Fibroblast of peridontal ligament (primary cell): Measurements from ENCODE around the gene CENPB.
"Not testable (repeated sequence)": the region's sequence is repeated elsewhere in the genome, so short reads cannot be mapped to it uniquely, and the experiment has no call there.

ENCODE experiments used
- DNase-seq: peaks from one replicate; pipeline ENCODE4 v3.0.0-alpha.2; 2010; ENCODE audit errors: extremely low read depth

The CENPB gene, protein sequence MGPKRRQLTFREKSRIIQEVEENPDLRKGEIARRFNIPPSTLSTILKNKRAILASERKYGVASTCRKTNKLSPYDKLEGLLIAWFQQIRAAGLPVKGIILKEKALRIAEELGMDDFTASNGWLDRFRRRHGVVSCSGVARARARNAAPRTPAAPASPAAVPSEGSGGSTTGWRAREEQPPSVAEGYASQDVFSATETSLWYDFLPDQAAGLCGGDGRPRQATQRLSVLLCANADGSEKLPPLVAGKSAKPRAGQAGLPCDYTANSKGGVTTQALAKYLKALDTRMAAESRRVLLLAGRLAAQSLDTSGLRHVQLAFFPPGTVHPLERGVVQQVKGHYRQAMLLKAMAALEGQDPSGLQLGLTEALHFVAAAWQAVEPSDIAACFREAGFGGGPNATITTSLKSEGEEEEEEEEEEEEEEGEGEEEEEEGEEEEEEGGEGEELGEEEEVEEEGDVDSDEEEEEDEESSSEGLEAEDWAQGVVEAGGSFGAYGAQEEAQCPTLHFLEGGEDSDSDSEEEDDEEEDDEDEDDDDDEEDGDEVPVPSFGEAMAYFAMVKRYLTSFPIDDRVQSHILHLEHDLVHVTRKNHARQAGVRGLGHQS

DNA sequence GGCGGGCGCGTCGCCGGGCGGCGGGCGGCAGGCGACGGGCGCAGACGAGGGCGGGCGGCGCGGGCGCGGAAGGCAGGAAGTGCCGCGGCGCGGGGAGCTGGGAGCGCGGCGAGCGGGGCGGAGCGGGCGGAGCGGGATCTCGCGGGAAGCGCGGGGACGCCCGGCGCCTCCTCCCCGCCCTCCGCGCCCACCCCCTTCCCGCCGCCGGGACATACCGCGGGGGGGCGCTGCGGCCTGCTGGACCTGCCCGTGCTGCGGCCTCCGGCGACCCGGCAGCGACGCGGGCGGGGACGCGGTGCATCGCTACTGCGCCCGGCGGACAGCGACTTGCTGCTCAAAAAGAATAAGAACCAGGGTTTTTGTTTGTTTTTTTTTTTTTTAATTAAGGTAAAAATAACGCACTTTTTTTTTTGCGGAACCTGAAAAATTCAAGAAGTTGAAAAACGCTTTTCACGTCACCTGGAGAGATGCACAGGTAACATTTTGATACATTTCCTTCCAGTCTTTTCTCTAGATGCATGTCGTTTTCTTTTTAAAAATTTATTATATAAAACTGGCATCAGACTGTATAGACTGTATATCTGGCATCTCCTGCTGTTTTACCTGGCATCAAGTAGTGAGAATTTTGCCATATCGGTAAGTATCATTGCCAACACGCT, at the start of gene CENPB:
CENPB (minus strand) TSS at position 76 of the 659 bp plus-strand sequence. CDS start 257 bp downstream, outside the sequence.
- peak; percentile 71 for DNase-seq

DNA sequence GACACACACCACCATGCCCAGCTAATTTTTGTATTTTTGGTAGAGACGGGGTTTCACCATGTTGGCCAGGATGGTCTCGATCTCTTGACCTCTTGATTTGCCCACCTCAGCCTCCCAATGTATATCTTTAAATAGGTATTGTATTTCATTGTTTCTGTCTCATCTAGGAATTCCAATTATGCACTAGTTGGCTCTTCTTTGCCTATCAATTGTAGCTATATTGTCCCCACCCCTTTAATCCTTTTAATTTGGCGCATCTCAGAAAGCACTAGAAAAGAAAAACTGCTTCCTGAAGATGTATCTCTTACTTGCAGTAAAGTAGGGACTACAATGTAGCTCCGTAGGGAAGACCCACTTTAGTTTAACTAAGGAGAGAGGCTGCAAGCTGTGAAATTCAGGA, 49.6 kb upstream of the CENPB start:
- no peak for DNase-seq

DNA sequence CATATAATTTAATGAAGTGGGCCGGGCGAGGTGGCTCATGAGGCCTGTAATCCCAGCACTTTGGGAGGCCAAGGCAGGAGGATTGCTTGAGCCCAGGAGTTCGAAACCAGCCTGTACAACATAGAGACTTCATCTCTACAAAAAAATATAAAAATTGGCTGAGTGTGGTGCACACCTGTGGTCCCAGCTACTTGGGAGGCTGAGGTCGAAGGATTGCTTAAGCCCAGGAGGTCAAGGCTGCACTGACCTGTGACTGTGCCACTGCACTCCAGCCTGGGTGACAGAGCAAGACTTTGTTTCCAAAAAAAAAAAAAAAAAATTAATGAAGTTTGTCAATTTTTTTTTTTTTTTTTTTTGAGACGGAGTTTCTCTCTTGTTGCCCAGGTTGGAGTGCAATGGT, 43.4 kb upstream of the CENPB start:
- not testable (repeated sequence) for DNase-seq

DNA sequence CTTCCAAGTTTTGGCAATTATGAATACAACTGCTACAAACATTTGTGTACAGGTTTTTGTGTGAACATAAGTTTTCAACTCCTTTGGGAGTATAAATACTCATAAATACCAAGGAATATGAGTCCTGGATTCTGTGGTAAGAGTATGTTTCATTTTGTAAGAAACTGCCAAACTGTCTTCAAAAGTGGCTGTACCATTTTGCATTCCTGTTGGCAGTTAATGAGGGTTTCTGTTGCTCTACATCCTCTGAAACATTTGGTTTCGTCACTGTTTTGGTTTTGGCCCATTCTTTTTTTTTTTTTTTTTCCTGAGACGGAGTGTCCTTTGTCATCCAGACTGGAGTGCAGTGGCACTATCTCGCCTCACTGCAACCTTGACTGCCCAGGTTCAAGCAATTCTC, 42.3 kb upstream of the CENPB start:
- no peak for DNase-seq

DNA sequence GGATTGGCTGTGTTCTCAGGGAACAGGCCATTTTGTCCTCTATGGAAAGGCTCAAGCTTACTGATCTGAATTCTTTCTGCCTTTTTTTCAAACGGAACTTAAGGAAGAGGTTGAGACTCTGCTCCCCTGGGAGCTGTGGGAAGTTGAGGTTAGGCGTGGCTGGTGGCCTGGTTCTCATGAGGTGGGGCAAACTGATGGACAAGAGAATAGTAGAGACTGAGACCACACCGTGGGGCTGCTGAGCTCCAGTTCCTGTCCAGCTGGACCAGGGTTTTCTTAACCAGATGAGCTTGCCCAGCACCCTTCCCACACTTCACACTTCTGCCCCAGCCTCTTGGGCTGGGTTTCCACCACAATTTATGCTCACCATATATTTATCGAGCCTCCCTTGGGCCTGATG, 39.9 kb upstream of the CENPB start:
- no peak for DNase-seq

DNA sequence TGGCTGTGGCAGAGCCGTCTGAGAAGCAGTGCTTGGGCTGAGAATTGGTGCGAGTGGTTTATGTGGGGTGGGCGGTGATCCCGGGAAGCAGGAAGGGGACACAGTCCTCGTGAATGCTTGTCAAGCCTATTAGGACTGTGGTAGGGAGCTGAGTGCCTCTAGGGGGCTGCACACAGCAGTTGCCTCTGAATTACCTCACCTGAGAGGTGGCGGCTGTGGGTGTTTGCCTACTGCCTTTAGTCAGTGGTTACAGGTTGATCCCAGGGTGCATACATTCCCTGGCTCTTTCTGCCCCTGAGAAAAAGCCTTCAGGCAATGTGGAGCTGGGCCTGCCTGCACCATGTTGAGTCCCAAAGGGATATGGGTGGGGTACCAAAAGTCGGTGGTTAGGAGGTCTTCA, 39.0 kb upstream of the CENPB start:
- no peak for DNase-seq

DNA sequence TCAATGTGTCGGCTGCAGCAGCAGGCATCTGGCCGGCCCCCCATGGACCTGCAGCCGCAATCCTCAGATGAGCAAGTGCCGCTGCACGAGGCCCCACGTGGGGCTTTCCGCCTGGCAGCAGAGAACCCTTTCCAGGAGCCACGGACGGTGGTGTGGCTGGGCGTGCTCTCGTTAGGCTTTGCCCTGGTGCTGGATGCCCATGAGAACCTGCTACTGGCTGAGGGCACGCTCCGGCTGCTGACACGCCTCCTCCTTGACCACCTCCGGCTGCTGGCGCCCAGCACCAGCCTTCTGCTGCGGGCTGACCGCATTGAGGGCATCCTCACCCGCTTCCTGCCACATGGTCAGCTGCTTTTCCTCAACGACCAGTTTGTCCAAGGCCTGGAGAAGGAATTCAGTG, 37.3 kb upstream of the CENPB start:
- DNase-seq = no peak

DNA sequence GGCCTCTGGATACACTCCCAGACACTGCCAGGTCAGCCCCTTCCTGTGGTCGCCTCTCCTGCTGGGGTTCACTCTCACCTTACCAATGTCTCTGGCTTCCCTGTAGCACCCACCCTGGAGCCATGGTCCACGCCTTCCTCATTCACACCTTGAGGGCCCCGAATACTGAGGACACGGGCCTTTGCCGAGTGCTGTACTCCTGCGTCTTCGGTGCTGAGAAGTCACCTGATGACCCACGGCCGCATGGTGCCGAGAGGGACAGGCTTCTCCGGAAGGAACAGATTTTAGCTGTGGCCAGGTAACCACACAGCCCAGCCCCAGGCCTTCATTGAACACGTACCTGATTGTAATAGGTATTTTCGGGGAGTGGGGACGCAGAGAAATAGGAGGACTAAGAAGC, 35.5 kb upstream of the CENPB start:
- no peak for DNase-seq

DNA sequence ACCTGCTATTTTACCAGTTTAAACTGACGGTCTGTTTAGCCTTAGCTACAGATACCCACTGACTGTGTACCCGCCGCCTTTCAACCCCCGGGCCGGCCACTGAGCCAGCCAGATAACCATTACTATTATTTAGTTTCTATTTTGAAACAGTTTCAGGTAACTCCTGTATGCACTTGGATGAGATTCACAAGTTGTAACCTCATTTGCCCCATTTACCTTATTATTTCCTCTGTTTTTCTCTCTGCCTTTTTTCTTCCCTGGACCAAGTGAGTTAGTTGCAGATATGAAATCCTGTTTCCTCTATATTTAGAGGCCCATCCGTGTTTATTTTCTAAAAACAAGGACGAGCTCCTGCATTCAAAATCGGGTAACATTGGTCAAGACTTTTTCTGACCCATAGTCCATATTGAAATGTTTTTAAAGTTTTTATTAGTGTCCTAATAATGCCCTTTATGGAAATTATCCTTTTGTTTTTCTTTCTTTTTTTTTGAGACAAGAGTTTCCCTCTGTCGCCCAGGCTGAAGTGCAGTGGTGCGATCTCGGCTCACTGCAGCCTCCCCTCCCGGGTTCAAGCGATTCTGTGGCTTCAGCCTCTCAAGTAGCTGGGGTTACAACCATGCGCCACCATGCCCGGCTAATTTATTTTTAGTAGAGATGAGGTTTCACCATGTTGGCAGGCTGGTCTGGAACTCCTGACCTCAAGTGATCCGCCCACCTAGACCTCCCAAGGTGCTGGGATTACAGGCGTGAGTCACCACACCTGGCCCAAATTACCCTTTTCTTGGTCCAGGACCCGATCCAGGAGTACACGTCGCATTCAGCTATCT, 34.6 kb upstream of the CENPB start:
- DNase-seq = no peak

DNA sequence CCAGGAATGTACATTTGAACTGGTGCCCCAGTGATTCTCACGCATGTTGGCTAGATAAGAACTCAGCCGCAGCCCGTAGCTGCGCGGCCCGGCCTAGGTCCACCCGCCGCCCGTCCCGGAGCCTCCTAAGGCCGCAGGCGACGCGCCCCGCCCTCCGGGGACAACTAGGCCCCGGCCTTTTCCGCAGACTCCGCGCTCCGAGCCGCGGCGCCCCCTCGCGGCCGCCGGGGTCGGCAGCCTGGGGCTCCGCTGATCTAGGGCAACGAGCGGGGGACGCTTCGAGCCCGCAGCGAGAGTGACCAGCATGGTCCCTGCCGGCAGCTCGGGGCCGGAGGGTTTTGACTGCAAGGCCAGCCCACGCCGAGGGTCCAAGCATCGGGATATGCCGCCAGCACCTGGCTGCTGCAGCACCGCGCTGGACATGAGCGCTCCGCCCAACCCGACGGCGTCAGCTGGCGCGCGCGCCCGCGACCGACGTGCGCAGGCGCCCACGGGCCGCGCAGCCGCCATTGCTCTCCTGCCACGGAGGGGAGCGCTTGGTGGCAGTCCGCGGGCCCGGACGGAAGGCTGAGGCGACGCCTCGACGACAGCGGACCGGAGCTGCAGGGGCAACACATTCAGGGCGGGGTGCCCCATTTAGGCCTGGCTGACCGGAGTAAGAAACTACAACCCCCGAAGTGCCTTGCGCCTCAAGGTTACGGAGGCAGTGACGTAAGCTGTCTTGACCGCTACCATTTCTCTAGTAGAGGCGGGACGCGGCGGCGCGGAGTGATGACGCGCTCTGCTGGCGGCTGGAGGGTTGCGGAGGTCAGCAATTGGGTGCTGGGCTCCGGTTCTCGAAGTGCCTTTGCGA, 33.7 kb upstream of the CENPB start, which contains the start of gene AP5S1:
AP5S1 (plus strand) TSS at position 500 of the 853 bp plus-strand sequence. CDS start 1,571 bp downstream, outside the sequence.
- peak; percentile 96 for DNase-seq

DNA sequence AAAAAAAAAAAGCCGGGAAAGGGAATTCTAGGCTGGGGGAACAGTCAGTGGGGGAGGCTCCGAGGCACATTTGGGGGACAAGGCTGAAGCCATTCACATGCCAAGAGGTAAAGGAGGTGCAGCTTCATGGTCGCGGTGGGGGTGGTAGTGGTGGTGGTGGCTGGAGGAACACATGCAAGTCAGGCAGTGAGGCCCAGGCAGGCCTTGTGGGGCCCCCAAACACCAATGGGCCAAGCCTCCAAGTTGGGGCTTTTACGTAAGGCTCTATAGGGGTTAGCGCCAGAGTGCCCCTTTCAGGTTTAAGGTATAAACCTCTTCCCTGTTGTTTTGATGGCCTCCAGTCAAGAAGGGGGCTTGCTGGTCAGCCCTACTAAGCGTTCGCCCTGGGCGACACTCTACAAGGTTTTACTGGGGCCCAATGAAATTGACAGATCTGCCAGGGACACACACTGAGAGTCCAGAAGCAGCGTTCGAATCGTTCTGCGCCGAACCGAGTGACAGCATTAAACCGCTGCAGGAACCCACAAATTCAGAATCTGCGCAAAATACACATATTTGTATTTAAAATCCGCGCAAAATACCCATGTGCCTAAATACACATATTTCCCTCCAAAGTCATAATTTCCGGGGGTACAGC, 33.0 kb upstream of the CENPB start:
- DNase-seq = no peak

DNA sequence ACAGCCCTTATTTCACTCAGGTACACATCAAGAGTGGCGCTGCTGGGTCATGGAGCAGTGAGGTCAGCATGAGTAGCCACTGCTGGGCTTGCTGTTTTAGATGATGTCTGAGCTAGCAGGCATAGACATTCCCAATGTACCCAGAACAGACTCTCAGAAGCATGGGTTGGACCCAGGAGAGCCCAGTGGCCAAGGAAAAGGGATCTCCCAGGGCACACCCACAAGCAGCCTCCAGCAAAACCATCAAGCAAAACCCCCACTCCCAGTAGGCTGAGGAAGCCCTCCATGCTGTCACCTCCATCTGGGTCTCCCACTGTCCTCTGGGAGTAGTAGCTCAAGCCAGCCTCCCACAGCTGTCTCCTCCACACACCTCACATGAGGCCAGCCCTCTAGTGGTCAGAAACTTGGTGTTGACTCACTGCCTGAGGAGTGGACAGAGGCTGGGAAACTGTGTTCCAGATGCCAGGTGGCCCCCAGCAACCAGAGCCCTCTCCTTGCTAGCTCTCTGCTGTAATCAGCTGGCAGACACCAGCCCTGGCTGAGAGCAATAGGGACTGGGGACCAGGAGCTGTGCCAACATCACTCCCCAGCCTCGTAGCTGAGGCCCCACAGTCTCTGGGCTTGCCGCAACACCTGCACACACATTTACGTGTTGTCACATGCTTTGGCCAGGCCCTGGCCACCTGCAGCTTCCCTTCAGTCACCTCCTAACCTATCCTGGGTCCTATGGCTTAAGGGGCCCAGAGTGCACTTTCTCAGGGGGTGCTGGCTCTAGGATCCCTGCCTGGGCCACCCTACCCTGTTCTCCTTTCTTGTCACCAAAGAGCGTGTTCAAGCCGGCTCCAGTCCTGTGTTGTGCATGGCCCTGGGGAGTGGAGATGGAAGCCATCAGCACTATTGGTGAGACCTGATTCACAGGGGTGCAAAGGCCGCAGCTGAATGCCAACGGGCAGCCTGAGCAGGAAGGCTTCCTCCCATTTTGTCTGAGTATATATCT, 31.9 kb upstream of the CENPB start:
- DNase-seq = peak; percentile 71

DNA sequence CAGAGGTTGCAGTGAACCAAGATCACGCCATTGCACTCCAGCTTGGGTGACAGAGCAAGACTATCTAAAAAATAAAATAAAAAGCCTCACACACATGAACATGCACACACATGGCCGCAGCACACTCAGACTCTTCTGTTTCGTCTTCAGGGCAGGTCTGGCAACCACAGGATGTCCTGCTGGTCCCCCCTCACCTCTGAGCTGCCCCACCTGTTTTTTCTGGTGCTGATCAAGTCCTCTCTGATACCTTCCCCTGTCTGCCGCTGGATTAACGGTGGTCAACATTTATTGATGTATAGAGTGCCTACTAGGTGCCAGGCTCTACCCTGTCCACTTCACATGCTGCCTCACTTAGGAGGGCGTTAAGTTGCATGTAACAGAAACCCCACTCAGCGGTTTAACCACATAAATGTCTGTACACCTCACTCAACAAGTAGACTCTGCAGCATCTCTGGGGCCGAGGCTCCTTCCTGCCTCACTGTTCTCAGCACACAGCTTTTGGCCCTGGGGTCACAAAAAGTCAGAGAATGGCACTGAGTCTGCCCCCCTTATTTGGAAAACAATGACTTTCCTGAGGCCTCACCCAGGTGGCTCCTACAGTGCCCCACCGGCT, 29.3 kb upstream of the CENPB start:
- DNase-seq = no peak

DNA sequence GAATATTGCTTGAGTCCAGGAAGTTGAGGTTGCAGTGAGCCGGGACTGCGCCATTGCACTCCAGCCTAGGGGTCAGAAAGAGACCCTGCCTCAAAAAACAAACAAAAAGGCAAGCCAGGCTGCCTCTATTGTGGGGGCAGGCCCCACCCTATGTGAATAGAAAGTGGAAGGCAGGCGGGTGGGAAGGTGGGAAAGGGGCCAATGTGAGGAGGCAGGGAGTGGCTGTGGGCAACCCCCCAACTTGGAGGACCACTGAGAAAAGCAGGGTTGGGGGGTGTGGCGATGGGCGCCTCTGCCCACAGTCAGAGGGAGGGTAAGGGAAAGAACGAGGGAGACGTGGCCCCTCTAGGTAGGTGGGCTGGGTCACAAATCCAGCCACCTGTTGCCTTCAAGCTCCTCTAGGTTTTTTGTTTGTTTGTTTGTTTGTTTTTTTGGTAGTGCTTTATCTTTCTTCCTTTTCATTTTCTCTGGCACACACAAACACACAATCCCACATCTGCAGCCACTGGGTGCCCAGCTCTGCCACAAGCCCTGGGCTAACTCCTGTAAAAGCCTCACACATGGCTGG, 28.5 kb upstream of the CENPB start:
- DNase-seq = no peak

DNA sequence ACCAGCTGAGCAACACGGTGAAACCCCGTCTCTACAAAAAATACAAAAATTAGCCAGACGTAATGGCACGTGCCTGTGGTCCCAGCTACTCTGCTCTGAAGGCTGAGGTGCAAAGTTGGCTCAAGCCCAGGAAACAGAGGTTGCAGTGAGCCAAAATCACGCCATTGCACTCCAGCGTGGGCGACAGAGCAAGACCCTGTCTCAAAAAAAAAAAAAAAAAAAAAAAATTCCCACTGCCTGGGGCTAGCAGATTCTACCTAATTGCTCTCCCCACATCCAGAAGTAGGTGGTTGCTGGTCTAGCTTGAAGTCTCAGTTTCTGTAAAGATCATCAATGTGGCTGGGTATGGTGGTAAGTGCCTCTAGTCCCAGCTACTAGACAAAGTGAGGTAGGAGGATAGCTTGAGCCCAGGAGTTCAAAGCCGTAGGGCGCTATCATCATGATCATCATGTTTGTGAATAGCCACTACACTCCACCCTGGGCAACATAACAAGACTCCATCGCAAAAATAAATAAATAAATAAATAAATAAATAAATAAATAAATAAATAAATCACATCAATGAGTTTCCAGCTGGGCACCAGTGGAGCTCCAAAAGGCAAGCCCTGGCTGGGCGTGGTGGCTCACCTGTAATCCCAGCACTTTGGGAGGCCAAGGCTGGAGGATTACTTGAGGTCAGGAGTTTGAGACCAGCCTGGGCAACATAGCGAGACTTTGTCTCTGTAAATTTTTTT, 27.5 kb upstream of the CENPB start:
- DNase-seq = no peak

DNA sequence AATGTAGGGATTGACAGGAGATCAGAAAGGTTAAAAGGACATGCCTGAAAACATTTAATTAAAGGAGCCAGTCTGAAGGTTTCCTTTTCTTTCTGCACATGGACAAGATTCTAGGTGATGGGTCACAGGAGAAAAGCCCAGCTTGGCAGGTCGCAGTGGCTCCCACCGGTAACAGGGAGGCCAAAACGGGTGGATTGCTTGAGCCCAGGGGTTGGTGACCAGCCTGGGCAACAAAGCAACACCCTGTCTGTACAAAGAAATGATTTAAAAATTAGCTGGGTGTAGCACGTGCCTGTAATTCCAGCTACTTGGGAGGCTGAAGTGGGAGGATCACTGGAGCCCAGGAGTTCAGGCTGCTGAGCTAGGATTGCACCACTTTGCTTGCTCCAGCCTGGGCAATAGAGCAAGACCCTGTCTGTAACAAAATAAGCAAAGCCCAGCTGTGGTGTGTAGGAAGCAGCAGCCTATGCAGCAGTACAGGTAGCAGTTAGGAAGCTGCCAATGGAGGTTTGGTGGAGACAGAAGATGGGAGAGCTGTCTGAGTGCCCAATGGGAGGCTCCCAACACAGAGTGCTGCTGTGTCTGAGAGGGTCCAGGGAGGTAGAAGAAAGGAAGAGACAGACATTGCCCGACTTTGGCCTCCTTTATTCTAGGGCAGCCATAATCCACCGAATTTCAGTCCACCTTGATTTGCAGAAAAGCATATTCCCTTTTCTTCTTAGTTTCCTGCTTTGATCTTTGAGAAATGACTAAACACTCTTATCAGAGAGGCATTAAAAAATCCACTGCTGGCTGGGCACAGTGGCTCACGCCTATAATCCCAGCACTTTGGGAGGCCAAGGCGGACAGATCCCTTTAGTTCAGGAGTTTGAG, 26.7 kb upstream of the CENPB start:
- no peak for DNase-seq

DNA sequence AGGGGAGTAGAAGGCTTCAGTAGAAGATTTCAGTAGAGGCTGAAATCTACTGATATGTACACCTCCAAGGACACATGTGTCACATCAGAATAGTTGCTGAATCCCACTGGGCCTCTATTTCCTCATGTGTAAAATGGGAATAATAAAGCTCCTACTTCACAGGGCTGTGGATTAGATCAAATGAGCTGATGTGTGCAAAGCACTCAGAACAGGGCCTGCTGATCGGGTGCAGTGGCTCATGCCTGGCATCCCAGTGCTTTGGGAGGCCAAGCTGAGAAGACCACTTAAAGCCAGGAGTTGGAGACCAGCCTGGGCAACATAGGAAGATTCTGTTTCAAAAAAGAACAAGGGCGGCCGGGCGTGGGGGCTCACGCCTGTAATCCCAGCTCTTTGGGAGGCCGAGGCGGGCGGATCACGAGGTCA, 25.7 kb upstream of the CENPB start:
- DNase-seq = no peak
